Transverse colon (tissue), 4 donors: ENCODE data around the gene MT1F. TPM values are rescaled to one million over a fixed set of nuclear protein-coding genes. Genes with fewer than 3 reads are reported as not detected.
A peak's percentile ranks its signal among the peaks of the same experiment; 100 is the strongest.

Experiments used
- DNase-seq: peaks from one replicate; pipeline ENCODE4 v3.0.0-alpha.2; 2019
- H3K27ac ChIP-seq, 4 donors: fragments of 200-600 bp; sonication (generic); 2 replicates each; pipeline ENCODE4 v1.5.1; 2016 to 2018; ENCODE audit warnings: inconsistent platforms in 4 of 4
- H3K27me3 ChIP-seq: fragments of 200-600 bp; sonication (generic); 2 replicates; pipeline ENCODE4 v1.5.1; 2017; ENCODE audit warnings: inconsistent platforms
- H3K36me3 ChIP-seq, 4 donors: fragments of 200-600 bp; sonication (generic); 2 replicates each; pipeline ENCODE4 v1.5.1; 2017 to 2019; ENCODE audit warnings: inconsistent platforms in 4 of 4
- H3K4me1 ChIP-seq, 4 donors: fragments of 200-600 bp; sonication (generic); 2 replicates each; pipeline ENCODE4 v1.5.1; 2017 to 2020; ENCODE audit warnings: inconsistent platforms in 4 of 4
- H3K4me3 ChIP-seq, 4 donors: fragments of 200-600 bp; sonication (generic); 1 replicate in 1 of 4; 2 replicates in 3 of 4; pipeline versions ENCODE4 v1.5.1 to v1.6.1; 2017 to 2019; ENCODE audit warnings: inconsistent platforms in 4 of 4
- H3K9me3 ChIP-seq, 2 donors: fragments of 200-600 bp; sonication (generic); 2 replicates each; pipeline ENCODE4 v1.5.1; 2017 to 2019; ENCODE audit warnings: inconsistent platforms in 2 of 2
- CTCF ChIP-seq, 5 experiments: fragments of 200-600 bp in 3 of 5; fragments of 450-650 bp in 2 of 5; sonication (generic) in 3 of 5; IDR thresholded peaks; 1 replicate in 2 of 5; 2 replicates in 3 of 5; pipeline ENCODE4 v1.5.1; 2016 to 2017; ENCODE audit warnings: antibody characterized with exemption in 5 of 5, inconsistent platforms in 3 of 5, mild to moderate bottlenecking in 2 of 5, moderate library complexity in 1 of 5
- EP300 ChIP-seq: sonication (generic); formaldehyde crosslinking; IDR thresholded peaks from one replicate; pipeline ENCODE4 v1.6.1; 2017; ENCODE audit warnings: antibody characterized with exemption, low read depth
- POLR2A ChIP-seq: fragments of 450-650 bp; IDR thresholded peaks from one replicate; pipeline ENCODE4 v1.6.1; 2016; ENCODE audit warnings: antibody characterized with exemption, mild to moderate bottlenecking, moderate library complexity
- POLR2AphosphoS5 ChIP-seq, 3 donors: sonication (generic); formaldehyde crosslinking; IDR thresholded peaks; one replicate each; pipeline ENCODE4 v1.6.1; 2016; ENCODE audit warnings: antibody characterized with exemption in 3 of 3
- WGBS, 2 donors: methylation state at CpG; one replicate each; pipeline ENCODE4 v1.1.5; 2018; ENCODE audit warnings: low coverage in 1 of 2; 5-methylcytosine and 5-hydroxymethylcytosine counted together
- in situ Hi-C, 4 donors: fragments of 200-750 bp; cut with MboI; loops; one replicate each; pipeline versions ENCODE4 v1.15.0 to v1.15.1; 2017; ENCODE audit warnings: low sequenced_read_pairs in 3 of 4, low pct_ligation_motif_present in 1 of 4, low pct_unique_long_range_greater_than_20kb in 1 of 4
- intact Hi-C: fragments of 100-400 bp; cut with DNase I; formaldehyde crosslinking; loops from one replicate; pipeline ENCODE4 v1.15.1; 2023; ENCODE audit warnings: low total_unique reads
- total RNA-seq, 4 donors: library from RNA; depleted of rRNA; stranded (reverse); fragments of >200 nt; gene quantifications; one replicate each; pipeline ENCODE4 v1.1.0, GENCODE V29; 2016

The MT1F gene
- total RNA-seq, 4 donors from 2014 or later: 6.8 to 54.5 (median 18.9) TPM

GRCh38 chr16:56635441-56635967, 22.3 kb upstream of the MT1F start:
- peak overlapping the region in 1 of 4 donors; percentile 27 for H3K4me3 ChIP-seq
- peaks cover 14 to 44% (median 29%) of the 10 kb centered on the region in 4 donors for H3K4me1 ChIP-seq
- H3K27ac ChIP-seq: no peak overlapping the region
- intact Hi-C loops: no loop called here
- H3K9me3 ChIP-seq: no peaks in the 10 kb centered on the region
- DNase-seq: no peak
- WGBS, 2 donors: 28 to 57% methylated on average over 7 to 40 of the region's 40 CpGs
- H3K27me3 ChIP-seq: peaks cover 84% of the 10 kb centered on the region
- in situ Hi-C loops: no loop called here
- no peak for TF ChIP-seq POLR2AphosphoS5 (IDR thresholded peaks at IDR 0.05)
- no peaks in the 10 kb centered on the region for H3K36me3 ChIP-seq

- intact Hi-C loops: no loop called here
- no peaks in the 10 kb centered on the region for H3K36me3 ChIP-seq
- peaks cover 84% of the 10 kb centered on the region for H3K27me3 ChIP-seq
- no peaks in the 10 kb centered on the region for H3K9me3 ChIP-seq
- H3K4me3 ChIP-seq: no peak overlapping the region
- in situ Hi-C loops: no loop called here
- no peak overlapping the region for H3K27ac ChIP-seq
- H3K4me1 ChIP-seq: peaks cover 14 to 42% (median 28%) of the 10 kb centered on the region in 4 donors
- 47 to 57% methylated on average over 3 to 9 of the region's 9 CpGs for WGBS, 2 donors
- TF ChIP-seq POLR2A: no peak
- no peak for TF ChIP-seq EP300
- TF ChIP-seq POLR2AphosphoS5 (IDR thresholded peaks at IDR 0.05): no peak
- TF ChIP-seq CTCF (IDR thresholded peaks at IDR 0.05): no peak
- DNase-seq: no peak
Observed at GRCh38 chr16:56636616-56637413, 20.9 kb upstream of the MT1F start.

GRCh38 chr16:56637814-56638750, 19.7 kb upstream of the MT1F start, which contains the start of gene MT1A:
Gene MT1A, plus strand, starts transcription at chr16:56638666. Its CDS starts 73 bp downstream, at chr16:56638739.
- intact Hi-C loops: no loop called here
- Histone ChIP-seq H3K9me3 (no peaks in the 10 kb centered on the region), H3K27ac (peak within 1 kb of the TSS; percentile 52 to 65 (median 56)), H3K36me3 (no peaks in the 10 kb centered on the region), H3K27me3 (peaks cover 72% of the 10 kb centered on the region), H3K4me3 (peak within 1 kb of the TSS; percentile 1 to 60 (median 41)), H3K4me1 (peaks cover 14 to 33% (median 22%) of the 10 kb centered on the region in 4 donors)
- TF ChIP-seq POLR2AphosphoS5 (IDR thresholded peaks at IDR 0.05) (peak; percentile 51 to 76 (median 68)), POLR2A (peak; percentile 76), EP300 (peak; percentile 61), CTCF (IDR thresholded peaks at IDR 0.05) (no peak)
- DNase-seq: peak; percentile 82
- in situ Hi-C loops: no loop called here
- 11 to 40% methylated on average over 3 to 65 of the region's 68 CpGs for WGBS, 2 donors

GRCh38 chr16:56639045-56639444, 18.7 kb upstream of the MT1F start:
- peaks cover 72% of the 10 kb centered on the region for H3K27me3 ChIP-seq
- TF ChIP-seq POLR2A (no peak), POLR2AphosphoS5 (IDR thresholded peaks at IDR 0.05) (no peak), CTCF (IDR thresholded peaks at IDR 0.05) (no peak), EP300 (no peak)
- in situ Hi-C loops (no loop called here), intact Hi-C loops (no loop called here)
- no peak for DNase-seq
- no peaks in the 10 kb centered on the region for H3K36me3 ChIP-seq
- WGBS, 2 donors: 57% methylated on average over 1 of the region's 1 CpG; no CpG with 5 or more reads in 1 of the 2 donors
- H3K9me3 ChIP-seq: no peaks in the 10 kb centered on the region
- H3K4me1 ChIP-seq: peaks cover 18 to 42% (median 31%) of the 10 kb centered on the region in 4 donors
- peak overlapping the region in 1 of 4 donors; percentile 21 for H3K27ac ChIP-seq
- H3K4me3 ChIP-seq: no peak overlapping the region
